Effector CD4-positive, alpha-beta T cell (primary cell): ENCODE results near the gene KCNH2.
"Not testable (repeated sequence)": the region's sequence is repeated elsewhere in the genome, so short reads cannot be mapped to it uniquely, and the experiment has no call there.

ENCODE experiments used
- DNase-seq: peaks from one replicate; pipeline ENCODE4 v3.0.0-alpha.2; 2020

KCNH2 gene

GRCh38 chr7:150927157-150927955 is 50.8 kb downstream of the KCNH2 start:
- DNase-seq, result no peak

- DNase-seq, result no peak
Measured at GRCh38 chr7:150926066-150926465, 52.1 kb downstream of the KCNH2 start.

- DNase-seq, result no peak
Measured at GRCh38 chr7:150924369-150924781, 53.7 kb downstream of the KCNH2 start.

- no peak for DNase-seq
Measured at GRCh38 chr7:150923802-150924201, 54.3 kb downstream of the KCNH2 start.

GRCh38 chr7:150923196-150923595 is 54.9 kb downstream of the KCNH2 start:
- no peak for DNase-seq

GRCh38 chr7:150919160-150919559 is 59.0 kb downstream of the KCNH2 start:
- no peak for DNase-seq

GRCh38 chr7:150918378-150918777 is 59.7 kb downstream of the KCNH2 start:
- DNase-seq, result no peak

- DNase-seq, result no peak
Measured at GRCh38 chr7:150917969-150918368, 60.2 kb downstream of the KCNH2 start.

- no peak for DNase-seq
Measured at GRCh38 chr7:150916670-150917069, 61.5 kb downstream of the KCNH2 start.

GRCh38 chr7:150914966-150915365 is 63.2 kb downstream of the KCNH2 start:
- DNase-seq, result no peak

GRCh38 chr7:150914196-150914595 is 63.9 kb downstream of the KCNH2 start:
- DNase-seq, result no peak

- DNase-seq, result no peak
Measured at GRCh38 chr7:150912427-150912826, 65.7 kb downstream of the KCNH2 start.

- DNase-seq, result no peak
Measured at GRCh38 chr7:150911590-150912267, 66.4 kb downstream of the KCNH2 start.

- DNase-seq, result no peak
Measured at GRCh38 chr7:150910996-150911422, 67.1 kb downstream of the KCNH2 start.

GRCh38 chr7:150910305-150910995 is 67.7 kb downstream of the KCNH2 start:
- DNase-seq, result not testable (repeated sequence)

- DNase-seq, result peak; percentile 13
Measured at GRCh38 chr7:150909200-150909995, 68.7 kb downstream of the KCNH2 start.

- no peak for DNase-seq
Measured at GRCh38 chr7:150908173-150908572, 69.9 kb downstream of the KCNH2 start.

- DNase-seq, result no peak
Measured at GRCh38 chr7:150904011-150904909, 73.9 kb downstream of the KCNH2 start.

- no peak for DNase-seq
Measured at GRCh38 chr7:150903606-150904005, 74.5 kb downstream of the KCNH2 start.

- no peak for DNase-seq
Measured at GRCh38 chr7:150902078-150903033, 75.8 kb downstream of the KCNH2 start.
